MCF 10A (cell line): Measurements from ENCODE around the gene ZFP64. TPM values are rescaled to one million over a fixed set of nuclear protein-coding genes. Genes with fewer than 3 reads are reported as not detected.

Experiments
- BruUV-seq: library from RNA; stranded (reverse); fragments of 400-500 nt; replicated peaks from 2 replicates; lab custom pipeline; 2021; lab: Mats Ljungman, UMichigan
- CTCF ChIA-PET: fragments of 300-600 bp; sonication (Branson Sonifier 250); formaldehyde crosslinking; extraction: SDS; loops from one replicate; lab custom pipeline; 2021; ENCODE audit warnings: antibody characterized with exemption, inconsistent platforms; lab: Yijun Ruan, JAX
- POLR2A ChIA-PET: fragments of 300-600, 350-650 bp; sonication (Branson Sonifier 250); formaldehyde crosslinking; extraction: SDS; loops from one replicate; lab custom pipeline; 2020; ENCODE audit warnings: antibody characterized with exemption, inconsistent platforms; lab: Yijun Ruan, JAX
- DNase-seq: peaks from one replicate; pipeline ENCODE4 v3.0.0-alpha.2; 2018; ENCODE audit not compliant: unreplicated experiment
- H3K27ac Mint-ChIP-seq: one replicate; pipeline ENCODE4 v1.8.0; 2022; ENCODE audit warnings: mild to moderate bottlenecking, low read depth, mixed read lengths; ENCODE audit not compliant: unreplicated experiment
- H3K27me3 Mint-ChIP-seq: one replicate; pipeline ENCODE4 v1.8.0; 2022; ENCODE audit warnings: mixed read lengths; ENCODE audit not compliant: insufficient read depth, unreplicated experiment
- H3K36me3 Mint-ChIP-seq: one replicate; pipeline ENCODE4 v1.8.0; 2022; ENCODE audit warnings: mild to moderate bottlenecking, moderate library complexity, mixed read lengths; ENCODE audit not compliant: insufficient read depth, unreplicated experiment
- H3K4me1 Mint-ChIP-seq: one replicate; pipeline ENCODE4 v1.8.0; 2022; ENCODE audit warnings: mixed read lengths; ENCODE audit not compliant: insufficient read depth, unreplicated experiment
- H3K4me3 Mint-ChIP-seq: one replicate; pipeline ENCODE4 v1.8.0; 2022; ENCODE audit warnings: mild to moderate bottlenecking, moderate library complexity, mixed read lengths; ENCODE audit not compliant: unreplicated experiment
- H3K9me3 Mint-ChIP-seq: one replicate; pipeline ENCODE4 v1.8.0; 2022; ENCODE audit warnings: mixed read lengths; ENCODE audit not compliant: unreplicated experiment
- intact Hi-C: fragments of 100-400 bp; cut with micrococcal nuclease; formaldehyde crosslinking; loops from 2 replicates; pipeline ENCODE4 v1.14.1; 2022
- total RNA-seq: library from RNA; stranded (reverse); gene quantifications from 2 replicates; pipeline ENCODE4 v1.2.3, GENCODE V29; 2022
- TF ChIP-seq, protein P1 (sequence below): fragments of 200-600 bp; IDR thresholded peaks from one replicate; pipeline ENCODE4 v1.8.0; 2022; ENCODE audit warnings: antibody characterized with exemption, mild to moderate bottlenecking; ENCODE audit not compliant: unreplicated experiment

The ZFP64 gene
- total RNA-seq, 1 experiment from 2014 or later, result 13.0 TPM

GRCh38 chr20:52204136-52204535 lies 12.6 kb upstream of the ZFP64 start:
- ChIA-PET CTCF (interaction anchor here (0.6 to 1.4 kb wide), 2 partner anchors 9 to 29 kb away, joined by 3 to 4 read pairs; no protein-coding TSS in a partner anchor), POLR2A (interaction anchor here (0.5 to 1.0 kb wide), 2 partner anchors 12 to 1950 kb away, joined by 4 to 6 read pairs; partner anchors contain the start of gene ZFP64)
- no TSS peak for BruUV-seq
- Mint-ChIP-seq H3K36me3 (no peaks in the 10 kb centered on the region), H3K4me1 (peaks cover 6% of the 10 kb centered on the region), H3K9me3 (no peaks in the 10 kb centered on the region), H3K4me3 (no peak overlapping the region), H3K27ac (no peak overlapping the region), H3K27me3 (no peaks in the 10 kb centered on the region)
- TF ChIP-seq, protein P1, sequence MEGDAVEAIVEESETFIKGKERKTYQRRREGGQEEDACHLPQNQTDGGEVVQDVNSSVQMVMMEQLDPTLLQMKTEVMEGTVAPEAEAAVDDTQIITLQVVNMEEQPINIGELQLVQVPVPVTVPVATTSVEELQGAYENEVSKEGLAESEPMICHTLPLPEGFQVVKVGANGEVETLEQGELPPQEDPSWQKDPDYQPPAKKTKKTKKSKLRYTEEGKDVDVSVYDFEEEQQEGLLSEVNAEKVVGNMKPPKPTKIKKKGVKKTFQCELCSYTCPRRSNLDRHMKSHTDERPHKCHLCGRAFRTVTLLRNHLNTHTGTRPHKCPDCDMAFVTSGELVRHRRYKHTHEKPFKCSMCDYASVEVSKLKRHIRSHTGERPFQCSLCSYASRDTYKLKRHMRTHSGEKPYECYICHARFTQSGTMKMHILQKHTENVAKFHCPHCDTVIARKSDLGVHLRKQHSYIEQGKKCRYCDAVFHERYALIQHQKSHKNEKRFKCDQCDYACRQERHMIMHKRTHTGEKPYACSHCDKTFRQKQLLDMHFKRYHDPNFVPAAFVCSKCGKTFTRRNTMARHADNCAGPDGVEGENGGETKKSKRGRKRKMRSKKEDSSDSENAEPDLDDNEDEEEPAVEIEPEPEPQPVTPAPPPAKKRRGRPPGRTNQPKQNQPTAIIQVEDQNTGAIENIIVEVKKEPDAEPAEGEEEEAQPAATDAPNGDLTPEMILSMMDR, result no peak
- no peak for DNase-seq
- intact Hi-C loops, result no loop called here

- TF ChIP-seq, protein P1, result no peak
- H3K27ac Mint-ChIP-seq, result peak overlapping the region; percentile 55
- BruUV-seq, result no TSS peak
- ChIA-PET POLR2A (interaction anchor here (0.5 to 1.8 kb wide), 2 partner anchors 10 to 51 kb away, joined by 3 to 20 read pairs; partner anchors contain the start of gene ZFP64), CTCF (interaction anchor here (0.7 to 1.5 kb wide), 2 partner anchors 9 to 11 kb away, joined by 3 to 8 read pairs; partner anchors contain the start of gene ZFP64)
- no peaks in the 10 kb centered on the region for H3K27me3 Mint-ChIP-seq
- DNase-seq, result peak; percentile 14
- no peaks in the 10 kb centered on the region for H3K36me3 Mint-ChIP-seq
- intact Hi-C loops, result no loop called here
- H3K4me3 Mint-ChIP-seq, result no peak overlapping the region
- peaks cover 6% of the 10 kb centered on the region for H3K4me1 Mint-ChIP-seq
- no peaks in the 10 kb centered on the region for H3K9me3 Mint-ChIP-seq
These were observed 9.8 kb upstream of the ZFP64 start for GRCh38 chr20:52201395-52201794.

DNA sequence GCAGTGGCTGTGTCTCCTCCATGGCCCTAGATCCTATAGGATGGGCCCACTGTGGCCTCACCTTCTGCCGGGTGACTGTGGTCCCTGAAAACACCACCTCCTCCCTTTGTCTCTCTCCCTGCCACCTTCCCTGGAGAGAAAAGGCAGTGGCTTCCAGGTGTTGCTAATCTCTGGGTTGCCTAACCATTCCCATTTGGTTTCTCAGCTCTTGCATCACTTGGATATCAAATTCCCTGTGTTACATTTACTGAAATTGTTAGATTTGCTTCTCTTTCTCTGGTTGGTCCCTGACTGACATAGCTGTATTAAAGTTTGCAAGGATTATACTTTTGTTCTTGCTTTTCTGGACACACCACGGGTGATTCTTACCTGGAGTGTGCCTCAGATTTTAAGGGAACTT lies 9.3 kb upstream of the ZFP64 start:
- Mint-ChIP-seq H3K4me3 (no peak overlapping the region), H3K36me3 (no peaks in the 10 kb centered on the region), H3K27ac (peak overlapping the region; percentile 55), H3K27me3 (no peaks in the 10 kb centered on the region), H3K9me3 (no peaks in the 10 kb centered on the region), H3K4me1 (peaks cover 6% of the 10 kb centered on the region)
- CTCF ChIA-PET, result interaction anchor here (0.7 to 1.5 kb wide), 3 partner anchors 9 to 14 kb away, joined by 3 to 8 read pairs (median 3); partner anchors contain the start of gene ZFP64
- BruUV-seq, result no TSS peak
- TF ChIP-seq, protein P1, result no peak
- POLR2A ChIA-PET, result interaction anchor here (0.5 to 1.8 kb wide), 2 partner anchors 10 to 52 kb away, joined by 3 to 20 read pairs; partner anchors contain the start of gene ZFP64
- DNase-seq, result peak; percentile 26
- intact Hi-C loops, result no loop called here

DNA sequence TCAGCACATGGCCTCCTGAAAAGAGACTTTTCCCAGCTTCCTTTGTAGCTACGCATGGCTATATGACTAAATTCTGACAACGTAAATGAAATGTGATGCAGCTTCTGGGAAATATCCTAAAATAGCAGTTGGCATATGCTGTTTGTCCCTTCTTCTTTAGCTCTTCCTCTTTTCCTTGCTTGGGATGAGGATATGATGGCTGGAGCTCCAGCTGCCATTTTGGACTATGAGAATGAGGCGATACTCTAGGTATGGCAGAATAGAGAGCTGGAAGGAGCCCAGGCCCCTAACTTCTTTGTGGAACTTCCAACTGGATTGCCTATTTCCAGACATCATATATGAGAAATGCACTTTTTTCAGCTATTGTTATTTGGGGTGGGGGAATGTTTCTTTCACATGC lies 5.3 kb upstream of the ZFP64 start:
- no peak overlapping the region for H3K4me3 Mint-ChIP-seq
- H3K36me3 Mint-ChIP-seq, result no peaks in the 10 kb centered on the region
- no peaks in the 10 kb centered on the region for H3K9me3 Mint-ChIP-seq
- CTCF ChIA-PET, result interaction anchor here (0.6 to 2.0 kb wide), 4 partner anchors 10 to 1351 kb away, joined by 3 to 7 read pairs (median 4); no protein-coding TSS in a partner anchor
- no peaks in the 10 kb centered on the region for H3K27me3 Mint-ChIP-seq
- H3K27ac Mint-ChIP-seq, result no peak overlapping the region
- POLR2A ChIA-PET, result interaction anchor here (0.7 kb wide), 1 partner anchor 846 kb away, joined by 6 read pairs; no protein-coding TSS in a partner anchor
- peaks cover 13% of the 10 kb centered on the region for H3K4me1 Mint-ChIP-seq
- TF ChIP-seq, protein P1, result no peak
- intact Hi-C loops, result no loop called here
- no peak for DNase-seq
- no TSS peak for BruUV-seq
